ENCODE results near the gene TAS2R16.
"Not testable (repeated sequence)": the region's sequence is repeated elsewhere in the genome, so short reads cannot be mapped to it uniquely, and the experiment has no call there.

TAS2R16 gene

GRCh38 chr7:122970740-122971725 is 24.5 kb downstream of the TAS2R16 start:
- no peak for DNase-seq

GRCh38 chr7:122968389-122968788 is 27.1 kb downstream of the TAS2R16 start:
- DNase-seq: no peak

GRCh38 chr7:122965306-122965705 is 30.2 kb downstream of the TAS2R16 start:
- no peak for DNase-seq

GRCh38 chr7:122953678-122954077 is 41.8 kb downstream of the TAS2R16 start:
- not testable (repeated sequence) for DNase-seq

- no peak for DNase-seq
Observed at GRCh38 chr7:122951006-122951405, 44.5 kb downstream of the TAS2R16 start.

- no peak for DNase-seq
Observed at GRCh38 chr7:122949186-122949585, 46.3 kb downstream of the TAS2R16 start.

Data from CD4-positive, alpha-beta T cell treated with Interleukin-21 for 1 hour (primary cell).